Epithelial cell of proximal tubule (primary cell): ENCODE results near the gene CTSW. TPM values are rescaled to one million over a fixed set of nuclear protein-coding genes. Genes with fewer than 3 reads are reported as not detected.

Experiments used
- DNase-seq: peaks from one replicate; pipeline ENCODE4 v3.0.0-alpha.2; 2011; ENCODE audit warnings: low read depth
- H3K4me3 ChIP-seq: 2 replicates; pipeline ENCODE4 v1.5.1; 2011; ENCODE audit warnings: low read depth, mild to moderate bottlenecking, low read length
- total RNA-seq: library from RNA; depleted of rRNA; stranded (reverse); fragments of >200 nt; gene quantifications from 2 replicates; pipeline ENCODE4 v1.2.3, GENCODE V29; 2015
- TF ChIP-seq, protein P1 (sequence below): conservative IDR thresholded peaks from 2 replicates; pipeline ENCODE4 v1.5.1; 2012; ENCODE audit warnings: low read depth, mild to moderate bottlenecking, low read length

The CTSW gene
- total RNA-seq, 1 donor from 2014 or later: 1.2 TPM

- TF ChIP-seq, protein P1, sequence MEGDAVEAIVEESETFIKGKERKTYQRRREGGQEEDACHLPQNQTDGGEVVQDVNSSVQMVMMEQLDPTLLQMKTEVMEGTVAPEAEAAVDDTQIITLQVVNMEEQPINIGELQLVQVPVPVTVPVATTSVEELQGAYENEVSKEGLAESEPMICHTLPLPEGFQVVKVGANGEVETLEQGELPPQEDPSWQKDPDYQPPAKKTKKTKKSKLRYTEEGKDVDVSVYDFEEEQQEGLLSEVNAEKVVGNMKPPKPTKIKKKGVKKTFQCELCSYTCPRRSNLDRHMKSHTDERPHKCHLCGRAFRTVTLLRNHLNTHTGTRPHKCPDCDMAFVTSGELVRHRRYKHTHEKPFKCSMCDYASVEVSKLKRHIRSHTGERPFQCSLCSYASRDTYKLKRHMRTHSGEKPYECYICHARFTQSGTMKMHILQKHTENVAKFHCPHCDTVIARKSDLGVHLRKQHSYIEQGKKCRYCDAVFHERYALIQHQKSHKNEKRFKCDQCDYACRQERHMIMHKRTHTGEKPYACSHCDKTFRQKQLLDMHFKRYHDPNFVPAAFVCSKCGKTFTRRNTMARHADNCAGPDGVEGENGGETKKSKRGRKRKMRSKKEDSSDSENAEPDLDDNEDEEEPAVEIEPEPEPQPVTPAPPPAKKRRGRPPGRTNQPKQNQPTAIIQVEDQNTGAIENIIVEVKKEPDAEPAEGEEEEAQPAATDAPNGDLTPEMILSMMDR: no peak
- DNase-seq: no peak
- no peak overlapping the region for H3K4me3 ChIP-seq
Observed at GRCh38 chr11:65885808-65886536, 6.3 kb downstream of the CTSW start.

- H3K4me3 ChIP-seq: peak overlapping the region; percentile 94
- TF ChIP-seq, protein P1: no peak
- no peak for DNase-seq
Observed at GRCh38 chr11:65886826-65887722, 7.4 kb downstream of the CTSW start.

GRCh38 chr11:65887723-65888162, 8.1 kb downstream of the CTSW start:
- TF ChIP-seq, protein P1: no peak
- DNase-seq: no peak
- H3K4me3 ChIP-seq: peak overlapping the region; percentile 94

- DNase-seq: no peak
- TF ChIP-seq, protein P1: peak; percentile 64
- H3K4me3 ChIP-seq: peak within 1 kb of the TSS; percentile 94
Observed at GRCh38 chr11:65888163-65888814, 8.7 kb downstream of the CTSW start, which contains the start of gene FIBP. Gene FIBP (minus strand): TSS chr11:65888471. CDS start chr11:65888418, 53 bp downstream.

GRCh38 chr11:65890324-65891218, 10.9 kb downstream of the CTSW start, which contains the start of gene CCDC85B:
Gene CCDC85B (plus strand): TSS chr11:65890673. CDS start chr11:65890784, 111 bp downstream.
- no peak for DNase-seq
- TF ChIP-seq, protein P1: no peak

More at GRCh38 chr11:65890324-65891218, 10.9 kb downstream of the CTSW start, which contains the start of gene CCDC85B:
- peak within 1 kb of the TSS; percentile 58 for H3K4me3 ChIP-seq
